ENCODE measurements around the gene B4GALT3.

GRCh38 chr1:161187311-161187710, 10.0 kb upstream of the B4GALT3 start:
- TF ChIP-seq, protein P1, sequence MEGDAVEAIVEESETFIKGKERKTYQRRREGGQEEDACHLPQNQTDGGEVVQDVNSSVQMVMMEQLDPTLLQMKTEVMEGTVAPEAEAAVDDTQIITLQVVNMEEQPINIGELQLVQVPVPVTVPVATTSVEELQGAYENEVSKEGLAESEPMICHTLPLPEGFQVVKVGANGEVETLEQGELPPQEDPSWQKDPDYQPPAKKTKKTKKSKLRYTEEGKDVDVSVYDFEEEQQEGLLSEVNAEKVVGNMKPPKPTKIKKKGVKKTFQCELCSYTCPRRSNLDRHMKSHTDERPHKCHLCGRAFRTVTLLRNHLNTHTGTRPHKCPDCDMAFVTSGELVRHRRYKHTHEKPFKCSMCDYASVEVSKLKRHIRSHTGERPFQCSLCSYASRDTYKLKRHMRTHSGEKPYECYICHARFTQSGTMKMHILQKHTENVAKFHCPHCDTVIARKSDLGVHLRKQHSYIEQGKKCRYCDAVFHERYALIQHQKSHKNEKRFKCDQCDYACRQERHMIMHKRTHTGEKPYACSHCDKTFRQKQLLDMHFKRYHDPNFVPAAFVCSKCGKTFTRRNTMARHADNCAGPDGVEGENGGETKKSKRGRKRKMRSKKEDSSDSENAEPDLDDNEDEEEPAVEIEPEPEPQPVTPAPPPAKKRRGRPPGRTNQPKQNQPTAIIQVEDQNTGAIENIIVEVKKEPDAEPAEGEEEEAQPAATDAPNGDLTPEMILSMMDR (IDR thresholded peaks at IDR 0.05) = no peak
- TF ChIP-seq POLR2A (IDR thresholded peaks at IDR 0.05) = no peak

All from heart left ventricle (tissue), 13 donors.